ENCODE measurements around the gene ZFYVE9. TPM values are rescaled to one million over a fixed set of nuclear protein-coding genes. Genes with fewer than 3 reads are reported as not detected.

ZFYVE9 gene
- total RNA-seq, 1 donor from 2014 or later, result 18.7 TPM

- TF ChIP-seq CTCF (IDR thresholded peaks at IDR 0.05), result no peak
- H3K27me3 ChIP-seq (ENCODE audit: low read depth), result no peaks in the 10 kb centered on the region
- DNase-seq, result no peak
- H3K27ac ChIP-seq, result no peak overlapping the region
- H3K4me1 ChIP-seq, result no peaks in the 10 kb centered on the region
- H3K4me3 ChIP-seq, result no peak overlapping the region
- no peak for ATAC-seq
- intact Hi-C loops (cut with DNase I), result no loop called here
- no peaks in the 10 kb centered on the region for H3K36me3 ChIP-seq
- H3K9me3 ChIP-seq, result no peaks in the 10 kb centered on the region
Measured at GRCh38 chr1:52111492-52111891, 30.4 kb upstream of the ZFYVE9 start.

GRCh38 chr1:52112489-52112888 is 29.4 kb upstream of the ZFYVE9 start:
- Histone ChIP-seq H3K9me3 (no peaks in the 10 kb centered on the region), H3K4me3 (no peak overlapping the region), H3K36me3 (no peaks in the 10 kb centered on the region), H3K27ac (no peak overlapping the region), H3K4me1 (no peaks in the 10 kb centered on the region), H3K27me3 (ENCODE audit: low read depth) (no peaks in the 10 kb centered on the region)
- no peak for DNase-seq
- TF ChIP-seq CTCF (IDR thresholded peaks at IDR 0.05), result no peak
- intact Hi-C loops (cut with DNase I), result no loop called here
- no peak for ATAC-seq

- intact Hi-C loops (cut with DNase I), result loop anchor here (10.0 kb wide), 1 partner anchor 175 kb away; no protein-coding TSS in a partner anchor
- H3K4me1 ChIP-seq, result no peaks in the 10 kb centered on the region
- ATAC-seq (no peak), DNase-seq (no peak)
- no peaks in the 10 kb centered on the region for H3K36me3 ChIP-seq
- H3K9me3 ChIP-seq, result no peaks in the 10 kb centered on the region
- H3K4me3 ChIP-seq, result no peak overlapping the region
- no peak for TF ChIP-seq CTCF (IDR thresholded peaks at IDR 0.05)
- H3K27ac ChIP-seq, result no peak overlapping the region
- H3K27me3 ChIP-seq (ENCODE audit: low read depth), result no peaks in the 10 kb centered on the region
Measured at GRCh38 chr1:52119301-52120079, 22.4 kb upstream of the ZFYVE9 start.

- Histone ChIP-seq H3K4me3 (no peak overlapping the region), H3K27me3 (ENCODE audit: low read depth) (peaks cover 7% of the 10 kb centered on the region), H3K27ac (no peak overlapping the region), H3K4me1 (no peaks in the 10 kb centered on the region), H3K36me3 (no peaks in the 10 kb centered on the region), H3K9me3 (no peaks in the 10 kb centered on the region)
- ATAC-seq (no peak), DNase-seq (no peak)
- intact Hi-C loops (cut with DNase I), result loop anchor here (10.0 kb wide), 1 partner anchor 172 kb away; no protein-coding TSS in a partner anchor
- TF ChIP-seq CTCF (IDR thresholded peaks at IDR 0.05), result no peak
Measured at GRCh38 chr1:52122384-52122783, 19.5 kb upstream of the ZFYVE9 start.

- TF ChIP-seq CTCF (IDR thresholded peaks at IDR 0.05), result no peak
- no peaks in the 10 kb centered on the region for H3K36me3 ChIP-seq
- H3K27me3 ChIP-seq (ENCODE audit: low read depth), result peaks cover 7% of the 10 kb centered on the region
- DNase-seq (no peak), ATAC-seq (no peak)
- H3K9me3 ChIP-seq, result no peaks in the 10 kb centered on the region
- H3K27ac ChIP-seq, result no peak overlapping the region
- no peak overlapping the region for H3K4me3 ChIP-seq
- H3K4me1 ChIP-seq, result no peaks in the 10 kb centered on the region
- intact Hi-C loops (cut with DNase I), result loop anchor here (10.0 kb wide), 1 partner anchor 171 kb away; no protein-coding TSS in a partner anchor
Measured at GRCh38 chr1:52123622-52124021, 18.3 kb upstream of the ZFYVE9 start.

Measured in lower lobe of right lung (tissue), 2 donors.